Ishikawa (cell line): ENCODE results near the gene TLDC2.

Experiments
- CEBPB ChIP-seq: IDR thresholded peaks from 2 replicates; pipeline ENCODE4 v1.6.1; 2012
- CREB1 ChIP-seq: IDR thresholded peaks from 2 replicates; pipeline ENCODE4 v1.6.1; 2012; ENCODE audit warnings: low read depth
- EP300 ChIP-seq: IDR thresholded peaks from 2 replicates; pipeline ENCODE4 v1.6.1; 2012; ENCODE audit warnings: borderline replicate concordance
- FOXM1 ChIP-seq: IDR thresholded peaks from 2 replicates; pipeline ENCODE4 v1.6.1; 2012; ENCODE audit warnings: low read depth, borderline replicate concordance
- NFIC ChIP-seq: IDR thresholded peaks from 2 replicates; pipeline ENCODE4 v1.6.1; 2012
- RAD21 ChIP-seq: IDR thresholded peaks from 2 replicates; pipeline ENCODE4 v1.6.1; 2012; ENCODE audit warnings: low read depth
- TAF1 ChIP-seq: IDR thresholded peaks from 2 replicates; pipeline ENCODE4 v1.6.1; 2012; ENCODE audit warnings: low read depth, mild to moderate bottlenecking
- TCF12 ChIP-seq: IDR thresholded peaks from 2 replicates; pipeline ENCODE4 v1.6.1; 2012; ENCODE audit warnings: low read depth
- TEAD4 ChIP-seq: IDR thresholded peaks from 2 replicates; pipeline ENCODE4 v1.6.1; 2012
- YY1 ChIP-seq: IDR thresholded peaks from 2 replicates; pipeline ENCODE4 v1.6.1; 2012; ENCODE audit warnings: low read depth
- ZBTB7A ChIP-seq: IDR thresholded peaks from 2 replicates; pipeline ENCODE4 v1.6.1; 2012; ENCODE audit warnings: low read depth
- TF ChIP-seq, protein P1 (sequence below): IDR thresholded peaks from 2 replicates; pipeline ENCODE4 v1.6.1; 2012; ENCODE audit warnings: low read depth, mild to moderate bottlenecking
- TF ChIP-seq, protein P2 (sequence below): IDR thresholded peaks from 2 replicates; pipeline ENCODE4 v1.6.1; 2012
- TF ChIP-seq, protein P3 (sequence below): IDR thresholded peaks from 2 replicates; pipeline ENCODE4 v1.6.1; 2012

The TLDC2 gene

DNA sequence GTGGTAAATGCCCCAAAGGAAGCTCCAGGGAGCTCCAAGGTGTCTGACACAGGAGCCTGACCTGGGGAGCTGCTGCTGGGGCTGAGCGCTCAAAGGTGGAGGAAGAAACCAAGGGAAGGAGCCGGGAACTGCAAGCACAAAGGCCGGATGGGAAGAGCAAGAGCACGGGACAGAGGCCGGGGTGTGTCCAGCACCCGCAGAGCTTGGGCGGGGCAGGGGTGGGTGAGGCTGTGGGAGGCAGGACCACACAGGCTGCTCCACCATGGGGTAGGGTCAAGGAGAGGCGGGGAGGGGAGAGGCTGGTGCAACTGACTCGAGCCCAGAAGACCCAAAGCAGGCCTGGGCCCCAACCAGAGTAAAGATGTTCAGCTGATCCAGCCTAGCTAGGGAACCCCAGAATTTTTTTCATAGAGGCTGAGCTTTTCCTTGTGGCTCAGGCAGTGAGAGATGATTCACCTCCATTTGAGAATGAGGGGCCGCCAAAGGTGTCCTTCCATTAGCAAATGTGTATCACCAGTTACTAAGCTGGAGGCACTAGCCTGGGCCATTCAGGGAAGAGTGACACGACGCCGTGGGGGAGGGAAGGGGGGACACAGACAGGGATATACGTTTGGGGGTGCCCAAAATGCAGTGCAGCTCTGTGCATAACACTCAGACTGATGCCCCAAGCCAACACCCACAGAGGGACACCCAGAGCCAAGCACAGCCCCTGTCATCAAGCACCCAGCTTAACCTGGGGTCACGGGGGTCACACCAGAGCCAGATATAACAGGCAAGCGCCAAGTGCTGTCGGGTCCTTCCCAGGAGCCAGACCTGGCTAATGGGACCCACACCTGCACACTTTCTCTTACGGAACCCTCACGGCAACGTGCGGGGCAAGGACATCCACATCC is 21.3 kb upstream of the TLDC2 start:
- no peak for TF ChIP-seq RAD21
- TF ChIP-seq TAF1, result no peak
- no peak for TF ChIP-seq CREB1

DNA sequence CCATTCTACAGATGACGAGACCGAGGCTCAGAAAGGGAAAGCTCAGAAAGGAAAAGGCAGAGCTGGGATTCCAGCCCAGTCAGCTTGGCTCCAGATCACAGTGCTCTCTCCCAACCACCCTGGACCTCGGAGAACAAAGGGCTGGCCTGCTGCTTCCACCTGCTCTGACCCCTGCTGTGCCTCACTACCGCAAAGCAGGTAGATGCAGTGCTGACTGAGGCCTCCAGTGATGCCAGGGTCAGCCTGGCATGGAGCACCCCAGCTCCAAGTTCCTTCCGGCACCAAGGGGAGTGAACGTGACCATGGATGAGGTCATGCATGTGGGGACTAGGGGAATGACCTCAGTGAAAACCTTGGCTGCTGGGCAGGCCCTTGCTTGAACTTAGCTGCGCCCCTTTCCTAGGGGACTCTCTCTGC is 20.7 kb upstream of the TLDC2 start:
- TF ChIP-seq NFIC (peak; percentile 58), FOXM1 (no peak), TEAD4 (no peak; the same call in 1 of the 2 replicates), EP300 (peak; percentile 44; the same call in 1 of the 2 replicates), TCF12 (0 out of 2 replicates have a peak, but pooled peaks have one; percentile 64), ZBTB7A (0 out of 2 replicates have a peak, but pooled peaks have one; percentile 33)

DNA sequence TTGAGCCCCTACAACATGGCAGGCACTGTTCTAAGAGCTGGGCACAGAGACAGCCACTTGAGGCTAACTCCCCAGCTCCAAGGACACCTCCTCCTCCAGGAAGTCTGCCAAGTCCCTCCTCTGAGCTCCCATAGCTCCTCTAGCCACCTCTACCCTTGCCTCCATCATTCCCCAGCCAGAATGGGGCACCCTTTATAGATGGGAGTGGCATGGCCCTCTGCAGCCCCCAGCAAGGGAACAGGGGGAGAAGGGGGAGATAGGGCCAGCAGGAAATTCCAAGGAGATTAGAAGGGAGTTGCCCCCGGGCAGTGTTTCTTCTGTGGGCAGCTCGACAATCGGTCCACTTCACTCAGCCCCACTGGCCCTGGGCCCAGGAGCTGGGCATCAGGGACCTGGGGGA is 19.7 kb upstream of the TLDC2 start:
- TF ChIP-seq CEBPB, result no peak
- TF ChIP-seq ZBTB7A, result no peak
- TF ChIP-seq, protein P1, sequence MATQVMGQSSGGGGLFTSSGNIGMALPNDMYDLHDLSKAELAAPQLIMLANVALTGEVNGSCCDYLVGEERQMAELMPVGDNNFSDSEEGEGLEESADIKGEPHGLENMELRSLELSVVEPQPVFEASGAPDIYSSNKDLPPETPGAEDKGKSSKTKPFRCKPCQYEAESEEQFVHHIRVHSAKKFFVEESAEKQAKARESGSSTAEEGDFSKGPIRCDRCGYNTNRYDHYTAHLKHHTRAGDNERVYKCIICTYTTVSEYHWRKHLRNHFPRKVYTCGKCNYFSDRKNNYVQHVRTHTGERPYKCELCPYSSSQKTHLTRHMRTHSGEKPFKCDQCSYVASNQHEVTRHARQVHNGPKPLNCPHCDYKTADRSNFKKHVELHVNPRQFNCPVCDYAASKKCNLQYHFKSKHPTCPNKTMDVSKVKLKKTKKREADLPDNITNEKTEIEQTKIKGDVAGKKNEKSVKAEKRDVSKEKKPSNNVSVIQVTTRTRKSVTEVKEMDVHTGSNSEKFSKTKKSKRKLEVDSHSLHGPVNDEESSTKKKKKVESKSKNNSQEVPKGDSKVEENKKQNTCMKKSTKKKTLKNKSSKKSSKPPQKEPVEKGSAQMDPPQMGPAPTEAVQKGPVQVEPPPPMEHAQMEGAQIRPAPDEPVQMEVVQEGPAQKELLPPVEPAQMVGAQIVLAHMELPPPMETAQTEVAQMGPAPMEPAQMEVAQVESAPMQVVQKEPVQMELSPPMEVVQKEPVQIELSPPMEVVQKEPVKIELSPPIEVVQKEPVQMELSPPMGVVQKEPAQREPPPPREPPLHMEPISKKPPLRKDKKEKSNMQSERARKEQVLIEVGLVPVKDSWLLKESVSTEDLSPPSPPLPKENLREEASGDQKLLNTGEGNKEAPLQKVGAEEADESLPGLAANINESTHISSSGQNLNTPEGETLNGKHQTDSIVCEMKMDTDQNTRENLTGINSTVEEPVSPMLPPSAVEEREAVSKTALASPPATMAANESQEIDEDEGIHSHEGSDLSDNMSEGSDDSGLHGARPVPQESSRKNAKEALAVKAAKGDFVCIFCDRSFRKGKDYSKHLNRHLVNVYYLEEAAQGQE, result no peak
- TF ChIP-seq, protein P2, sequence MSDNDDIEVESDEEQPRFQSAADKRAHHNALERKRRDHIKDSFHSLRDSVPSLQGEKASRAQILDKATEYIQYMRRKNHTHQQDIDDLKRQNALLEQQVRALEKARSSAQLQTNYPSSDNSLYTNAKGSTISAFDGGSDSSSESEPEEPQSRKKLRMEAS, result no peak
- TF ChIP-seq TCF12, result no peak
- no peak for TF ChIP-seq CREB1
- TF ChIP-seq TEAD4, result no peak
- no peak for TF ChIP-seq NFIC

DNA sequence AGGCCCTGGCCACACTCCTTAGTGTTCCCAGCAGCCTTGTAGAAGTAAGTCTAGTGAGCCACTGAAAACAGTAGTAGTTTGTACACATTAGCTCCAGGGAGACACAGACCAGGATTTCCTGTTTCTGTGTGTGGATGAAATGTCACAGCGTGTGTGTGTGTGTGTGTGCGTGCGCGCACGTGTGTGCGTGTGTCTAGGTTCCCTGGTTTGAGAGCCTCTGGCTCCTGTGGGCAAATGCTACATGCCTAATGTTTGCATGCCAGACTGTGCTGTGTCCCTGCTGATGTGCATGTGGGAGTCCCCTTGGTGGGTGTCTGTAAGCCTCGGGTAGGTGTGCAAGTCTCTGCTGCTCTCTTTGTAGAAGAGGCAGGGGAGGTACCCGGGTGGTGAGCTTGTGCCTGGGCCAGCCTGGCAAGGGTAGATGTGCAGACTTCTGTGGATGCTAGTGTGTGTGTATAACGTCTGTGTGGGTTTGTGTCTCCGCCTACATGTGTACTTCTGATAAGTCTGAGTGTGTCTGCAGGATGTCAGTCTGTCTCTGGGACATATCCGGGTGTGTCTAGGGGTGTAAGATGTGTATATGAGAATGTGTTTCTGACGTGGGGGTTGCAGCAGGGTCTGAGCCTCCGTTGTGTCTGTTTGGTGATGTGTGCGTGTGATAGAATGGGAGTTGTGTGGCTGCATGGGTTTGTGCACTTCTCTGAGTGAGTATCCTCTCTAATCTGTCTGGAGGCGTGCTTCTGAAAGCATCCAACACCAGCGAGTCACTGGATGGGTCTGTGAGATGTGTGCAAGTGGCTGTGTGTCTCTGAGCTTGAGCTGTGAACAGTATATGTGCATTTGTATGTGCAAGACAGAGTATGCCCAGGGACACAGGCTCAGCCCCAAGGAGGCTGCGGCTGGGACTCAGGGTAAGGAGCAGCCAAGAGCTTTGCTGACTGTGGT is 19.0 kb upstream of the TLDC2 start:
- TF ChIP-seq, protein P3, sequence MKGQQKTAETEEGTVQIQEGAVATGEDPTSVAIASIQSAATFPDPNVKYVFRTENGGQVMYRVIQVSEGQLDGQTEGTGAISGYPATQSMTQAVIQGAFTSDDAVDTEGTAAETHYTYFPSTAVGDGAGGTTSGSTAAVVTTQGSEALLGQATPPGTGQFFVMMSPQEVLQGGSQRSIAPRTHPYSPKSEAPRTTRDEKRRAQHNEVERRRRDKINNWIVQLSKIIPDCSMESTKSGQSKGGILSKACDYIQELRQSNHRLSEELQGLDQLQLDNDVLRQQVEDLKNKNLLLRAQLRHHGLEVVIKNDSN, result no peak

DNA sequence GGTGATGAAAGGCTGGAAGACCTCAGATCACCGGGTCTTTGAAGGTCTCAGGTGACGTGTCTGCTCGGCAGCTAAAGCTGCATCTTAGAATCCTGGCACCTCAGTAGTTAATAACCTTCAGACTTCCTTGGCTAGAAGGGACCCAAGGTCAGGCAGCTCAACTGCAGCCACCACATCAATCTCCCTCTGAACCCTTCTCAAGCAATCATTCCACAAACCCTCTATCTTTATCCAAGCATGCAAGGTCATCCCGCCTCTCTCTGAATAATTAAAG is 16.7 kb upstream of the TLDC2 start:
- no peak for TF ChIP-seq EP300
- TF ChIP-seq, protein P3, result no peak

DNA sequence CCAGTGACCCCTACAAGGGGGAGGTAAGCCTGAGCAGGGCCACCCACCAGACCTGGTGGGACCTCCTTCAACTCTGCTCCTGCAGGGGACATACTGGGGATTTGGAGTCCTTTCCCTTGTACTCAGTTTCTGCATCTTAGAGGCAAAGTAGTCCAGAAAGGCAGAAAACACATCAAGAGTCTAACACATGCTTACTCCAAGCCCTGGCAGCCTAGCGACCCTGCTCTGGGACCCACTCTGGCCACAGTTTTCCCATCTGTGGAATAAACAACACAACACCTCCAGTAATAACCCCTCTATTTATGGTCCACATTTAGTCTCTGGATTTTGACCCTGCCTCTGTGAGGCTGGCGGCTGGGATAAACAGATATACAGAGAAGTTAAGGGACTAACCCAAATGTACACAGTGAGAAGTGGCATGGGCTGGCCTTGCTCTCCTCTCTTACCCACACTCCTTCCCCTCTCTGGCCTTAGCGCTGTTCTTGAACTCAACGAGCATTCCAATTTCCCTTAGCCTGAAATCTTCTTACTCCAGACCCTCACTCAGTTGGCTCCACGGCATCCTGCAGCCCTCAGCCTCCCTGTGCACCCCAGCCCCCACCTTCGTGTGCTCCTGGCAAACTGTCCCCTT is 16.1 kb upstream of the TLDC2 start:
- TF ChIP-seq ZBTB7A (no peak), TEAD4 (no peak), NFIC (no peak), FOXM1 (no peak), YY1 (no peak), CREB1 (no peak)
- TF ChIP-seq, protein P2, result no peak
- TF ChIP-seq, protein P3, result no peak
- TF ChIP-seq, protein P1, result no peak
